AG04450 (cell line): ENCODE results near the gene DTNBP1. TPM values are rescaled to one million over a fixed set of nuclear protein-coding genes. Genes with fewer than 3 reads are reported as not detected.

Source experiments
- CTCF ChIA-PET: fragments of 300-600, 350-600 bp; formaldehyde crosslinking; extraction: SDS; loops from one replicate; lab custom pipeline; 2022; ENCODE audit warnings: antibody characterized with exemption, inconsistent platforms; lab: Charles Lee
- POLR2A ChIA-PET: fragments of 350-600 bp; formaldehyde crosslinking; extraction: SDS; loops from one replicate; lab custom pipeline; 2021; ENCODE audit warnings: antibody characterized with exemption, inconsistent platforms; lab: Yijun Ruan, JAX
- DNase-seq: peaks from one replicate; pipeline ENCODE4 v3.0.0-alpha.2; 2011; ENCODE audit warnings: low read depth, low spot score
- H3K27ac ChIP-seq: one replicate; pipeline ENCODE4 v1.5.1; 2012; ENCODE audit warnings: low read depth, low read length, control low read depth
- H3K27me3 ChIP-seq: one replicate; pipeline ENCODE4 v1.6.0; 2012; ENCODE audit warnings: low read length; ENCODE audit not compliant: control insufficient read depth, insufficient read depth
- H3K4me3 ChIP-seq: 2 replicates; pipeline ENCODE4 v1.5.1; 2011; ENCODE audit warnings: mild to moderate bottlenecking, low read depth, low read length, control low read depth
- H3K9me3 ChIP-seq: 2 replicates; pipeline ENCODE4 v1.5.1; 2012; ENCODE audit warnings: low read length; ENCODE audit not compliant: control insufficient read depth, insufficient read depth
- CTCF ChIP-seq: IDR thresholded peaks from 2 replicates; pipeline ENCODE4 v1.5.1; 2011; ENCODE audit warnings: low read depth, low read length, control low read depth, inconsistent platforms
- polyA plus RNA-seq: library from polyadenylated mRNA; depleted of rRNA; stranded (reverse); fragments of >200 nt; gene quantifications from 2 replicates; pipeline ENCODE4 v1.2.3, GENCODE V29; 2011

The DTNBP1 gene
- polyA plus RNA-seq, 1 experiment: 15.2 TPM

- Histone ChIP-seq H3K4me3 (no peak overlapping the region), H3K27ac (no peak overlapping the region), H3K27me3 (no peaks in the 10 kb centered on the region), H3K9me3 (no peaks in the 10 kb centered on the region)
- no peak for TF ChIP-seq CTCF
- CTCF ChIA-PET: interaction anchor here (1.2 kb wide), 1 partner anchor 231 kb away, joined by 3 read pairs; no protein-coding TSS in a partner anchor
- POLR2A ChIA-PET: no interaction called here
- DNase-seq: no peak
These were observed 44.1 kb downstream of the DTNBP1 start for GRCh38 chr6:15618685-15619084.

- Histone ChIP-seq H3K27me3 (no peaks in the 10 kb centered on the region), H3K9me3 (no peaks in the 10 kb centered on the region), H3K4me3 (no peak overlapping the region), H3K27ac (no peak overlapping the region)
- POLR2A ChIA-PET: no interaction called here
- no peak for TF ChIP-seq CTCF
- CTCF ChIA-PET: interaction anchor here (0.6 kb wide), 1 partner anchor 555 kb away, joined by 3 read pairs; no protein-coding TSS in a partner anchor
- DNase-seq: no peak
These were observed 46.6 kb downstream of the DTNBP1 start for GRCh38 chr6:15616261-15616660.

GRCh38 chr6:15615802-15616201 is 47.0 kb downstream of the DTNBP1 start:
- no peak for DNase-seq
- TF ChIP-seq CTCF: no peak
- H3K9me3 ChIP-seq: no peaks in the 10 kb centered on the region
- ChIA-PET POLR2A (no interaction called here), CTCF (interaction anchor here (0.6 kb wide), 1 partner anchor 555 kb away, joined by 3 read pairs; no protein-coding TSS in a partner anchor)
- no peak overlapping the region for H3K27ac ChIP-seq
- no peak overlapping the region for H3K4me3 ChIP-seq
- no peaks in the 10 kb centered on the region for H3K27me3 ChIP-seq

DNA sequence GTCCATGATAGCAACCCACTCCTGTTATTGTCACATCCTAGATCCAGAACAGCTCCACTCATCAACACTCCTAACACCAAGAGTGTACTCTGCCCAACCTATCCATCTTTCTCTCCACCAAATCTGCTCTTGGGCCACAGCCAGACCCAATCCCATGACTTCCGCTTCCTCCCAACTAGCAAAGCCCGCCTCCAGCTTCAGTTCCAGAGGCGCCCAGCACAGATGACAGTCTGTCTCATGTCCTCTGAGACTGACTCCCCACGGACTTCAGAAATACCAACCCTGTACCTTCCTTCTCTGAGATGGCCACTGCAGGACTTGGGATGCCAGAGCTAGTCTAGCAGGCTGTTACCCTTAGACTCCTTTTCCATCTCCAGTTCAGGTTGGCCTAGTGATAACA is 48.6 kb downstream of the DTNBP1 start:
- ChIA-PET CTCF (interaction anchor here (1.0 kb wide), 1 partner anchor 9 kb away, joined by 4 read pairs; no protein-coding TSS in a partner anchor), POLR2A (no interaction called here)
- Histone ChIP-seq H3K27ac (no peak overlapping the region), H3K9me3 (no peaks in the 10 kb centered on the region), H3K27me3 (no peaks in the 10 kb centered on the region), H3K4me3 (no peak overlapping the region)
- DNase-seq: no peak
- TF ChIP-seq CTCF: no peak

DNA sequence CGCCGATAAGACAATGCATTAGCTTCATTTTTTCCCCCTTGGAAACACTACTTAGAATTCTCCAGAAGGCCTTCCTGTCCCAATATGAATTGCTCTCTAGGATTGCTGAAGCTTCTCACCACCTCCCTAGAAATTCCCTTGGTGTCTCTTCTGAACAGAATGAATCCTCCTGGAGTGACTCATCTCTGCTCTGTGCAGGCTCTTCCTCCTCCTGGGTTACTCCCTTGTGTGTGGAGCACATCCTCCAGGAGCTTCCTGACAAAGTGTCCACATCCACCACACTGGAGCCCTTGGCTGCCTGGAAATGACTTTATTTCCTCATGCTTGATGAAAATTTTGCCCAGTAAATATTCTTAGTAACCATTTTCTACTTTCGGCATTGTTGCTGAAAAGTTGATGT is 54.4 kb downstream of the DTNBP1 start:
- H3K4me3 ChIP-seq: no peak overlapping the region
- POLR2A ChIA-PET: interaction anchor here (0.6 kb wide), 1 partner anchor 108 kb away, joined by 3 read pairs; no protein-coding TSS in a partner anchor
- CTCF ChIA-PET: interaction anchor here (0.6 to 1.6 kb wide), 3 partner anchors 15 to 1814 kb away, joined by 3 to 6 read pairs (median 3); no protein-coding TSS in a partner anchor
- H3K27me3 ChIP-seq: no peaks in the 10 kb centered on the region
- DNase-seq: peak; percentile 20
- H3K27ac ChIP-seq: no peak overlapping the region
- H3K9me3 ChIP-seq: no peaks in the 10 kb centered on the region
- no peak for TF ChIP-seq CTCF
